Fibroblast of pulmonary artery (primary cell): Measurements from ENCODE around the gene SOX6.

Experiments used
- DNase-seq: peaks from one replicate; pipeline ENCODE4 v3.0.0-alpha.2; 2010; ENCODE audit warnings: low read depth
- H3K4me3 ChIP-seq: replicated peaks from 2 replicates; pipeline ENCODE4 v1.5.1; 2011; ENCODE audit warnings: low read depth, mild to moderate bottlenecking, control low read depth, low read length, moderate library complexity
- CTCF ChIP-seq: IDR thresholded peaks from 2 replicates; pipeline ENCODE4 v1.5.1; 2011; ENCODE audit warnings: mild to moderate bottlenecking, control low read depth, low read length, inconsistent platforms; ENCODE audit errors: missing control alignments

SOX6 gene

GRCh38 chr11:16287630-16288280, 68.6 kb downstream of the SOX6 start:
- no peak for TF ChIP-seq CTCF
- no peak for DNase-seq
- no peak overlapping the region for H3K4me3 ChIP-seq

GRCh38 chr11:16286095-16286494, 70.3 kb downstream of the SOX6 start:
- no peak for TF ChIP-seq CTCF
- DNase-seq = no peak
- no peak overlapping the region for H3K4me3 ChIP-seq

GRCh38 chr11:16280256-16280682, 76.1 kb downstream of the SOX6 start:
- TF ChIP-seq CTCF = no peak
- peak; percentile 6 for DNase-seq
- no peak overlapping the region for H3K4me3 ChIP-seq

- DNase-seq = no peak
- no peak overlapping the region for H3K4me3 ChIP-seq
- no peak for TF ChIP-seq CTCF
These were observed 76.8 kb downstream of the SOX6 start for GRCh38 chr11:16279524-16279923.

- H3K4me3 ChIP-seq = no peak overlapping the region
- no peak for DNase-seq
- no peak for TF ChIP-seq CTCF
These were observed 77.4 kb downstream of the SOX6 start for GRCh38 chr11:16278979-16279378.

GRCh38 chr11:16278273-16278672, 78.1 kb downstream of the SOX6 start:
- no peak overlapping the region for H3K4me3 ChIP-seq
- no peak for DNase-seq
- no peak for TF ChIP-seq CTCF

- no peak overlapping the region for H3K4me3 ChIP-seq
- DNase-seq = no peak
- no peak for TF ChIP-seq CTCF
These were observed 80.1 kb downstream of the SOX6 start for GRCh38 chr11:16276251-16276650.
